NB4 (cell line): ENCODE measurements around the gene WDR87.

Source experiments
- TF ChIP-seq, protein P1 (sequence below): IDR thresholded peaks from one replicate; pipeline ENCODE4 v1.5.1; 2012; ENCODE audit warnings: low read depth, low read length
- TF ChIP-seq, protein P2 (sequence below): IDR thresholded peaks from 2 replicates; pipeline ENCODE4 v1.6.1; 2011; ENCODE audit warnings: low read depth, low read length

DNA sequence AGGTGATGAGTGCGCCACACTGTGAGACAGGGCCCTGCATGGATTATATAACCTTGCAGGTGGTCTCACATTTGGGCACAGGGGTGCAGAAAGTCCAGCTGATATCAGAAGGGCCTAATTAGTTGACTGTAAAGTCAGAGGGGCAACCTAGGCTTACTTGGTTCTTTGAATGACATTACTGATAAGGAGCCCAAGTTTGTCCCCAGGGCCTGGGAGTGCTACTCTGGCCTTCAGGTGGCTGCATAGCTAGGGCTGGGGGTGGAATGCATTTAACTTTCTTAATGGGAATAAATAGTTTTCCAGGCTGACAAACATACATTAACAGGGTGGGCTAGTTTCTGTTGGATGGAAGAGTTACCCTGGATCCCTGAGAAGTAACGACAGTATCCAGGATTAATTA is 3.3 kb downstream of the WDR87 start:
- TF ChIP-seq, protein P1, sequence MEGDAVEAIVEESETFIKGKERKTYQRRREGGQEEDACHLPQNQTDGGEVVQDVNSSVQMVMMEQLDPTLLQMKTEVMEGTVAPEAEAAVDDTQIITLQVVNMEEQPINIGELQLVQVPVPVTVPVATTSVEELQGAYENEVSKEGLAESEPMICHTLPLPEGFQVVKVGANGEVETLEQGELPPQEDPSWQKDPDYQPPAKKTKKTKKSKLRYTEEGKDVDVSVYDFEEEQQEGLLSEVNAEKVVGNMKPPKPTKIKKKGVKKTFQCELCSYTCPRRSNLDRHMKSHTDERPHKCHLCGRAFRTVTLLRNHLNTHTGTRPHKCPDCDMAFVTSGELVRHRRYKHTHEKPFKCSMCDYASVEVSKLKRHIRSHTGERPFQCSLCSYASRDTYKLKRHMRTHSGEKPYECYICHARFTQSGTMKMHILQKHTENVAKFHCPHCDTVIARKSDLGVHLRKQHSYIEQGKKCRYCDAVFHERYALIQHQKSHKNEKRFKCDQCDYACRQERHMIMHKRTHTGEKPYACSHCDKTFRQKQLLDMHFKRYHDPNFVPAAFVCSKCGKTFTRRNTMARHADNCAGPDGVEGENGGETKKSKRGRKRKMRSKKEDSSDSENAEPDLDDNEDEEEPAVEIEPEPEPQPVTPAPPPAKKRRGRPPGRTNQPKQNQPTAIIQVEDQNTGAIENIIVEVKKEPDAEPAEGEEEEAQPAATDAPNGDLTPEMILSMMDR: no peak
- TF ChIP-seq, protein P2, sequence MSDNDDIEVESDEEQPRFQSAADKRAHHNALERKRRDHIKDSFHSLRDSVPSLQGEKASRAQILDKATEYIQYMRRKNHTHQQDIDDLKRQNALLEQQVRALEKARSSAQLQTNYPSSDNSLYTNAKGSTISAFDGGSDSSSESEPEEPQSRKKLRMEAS: no peak
